Keratinocyte (primary cell): ENCODE measurements around the gene KCNT2. TPM values are rescaled to one million over a fixed set of nuclear protein-coding genes. Genes with fewer than 3 reads are reported as not detected.

Source experiments
- DNase-seq: peaks from one replicate; pipeline ENCODE4 v3.0.0-alpha.2; 2011; ENCODE audit warnings: low read depth, missing footprints, low spot score
- FAIRE-seq: peaks from 2 replicates; lab custom pipeline; 2011; peaks lifted over from hg19 to GRCh38; lab: Jason Lieb, UNC
- H2AFZ ChIP-seq: 2 replicates; pipeline ENCODE4 v1.6.0; 2012; ENCODE audit warnings: low read length, control low read depth, inconsistent platforms; ENCODE audit not compliant: control insufficient read depth
- H3K27ac ChIP-seq: 2 replicates; pipeline ENCODE4 v1.5.1; 2011; ENCODE audit warnings: low read length; ENCODE audit not compliant: control insufficient read depth, insufficient read depth
- H3K27me3 ChIP-seq: 3 replicates; pipeline ENCODE4 v1.6.0; 2011; ENCODE audit warnings: low read length; ENCODE audit not compliant: control insufficient read depth, insufficient read depth; ENCODE audit errors: extremely low read depth
- H3K36me3 ChIP-seq, 2 experiments: 2 replicates in 1 of 2; 3 replicates in 1 of 2; pipeline ENCODE4 v1.5.1; 2011; ENCODE audit warnings: low read length in 2 of 2, mild to moderate bottlenecking in 1 of 2; ENCODE audit not compliant: control insufficient read depth in 2 of 2, insufficient read depth in 2 of 2; ENCODE audit errors: extremely low read depth in 1 of 2
- H3K4me1 ChIP-seq: 3 replicates; pipeline ENCODE4 v1.5.1; 2011; ENCODE audit warnings: low read length; ENCODE audit not compliant: control insufficient read depth, insufficient read depth; ENCODE audit errors: extremely low read depth
- H3K4me2 ChIP-seq: 3 replicates; pipeline ENCODE4 v1.6.0; 2011; ENCODE audit warnings: low read depth, low read length; ENCODE audit not compliant: control insufficient read depth, insufficient read depth; ENCODE audit errors: extremely low read depth
- H3K4me3 ChIP-seq, 3 experiments: fragments of 200-600 bp in 1 of 3; sonication (generic) in 1 of 3; 2 replicates in 2 of 3; 3 replicates in 1 of 3; pipeline ENCODE4 v1.5.1; 2011 to 2016; ENCODE audit warnings: low read length in 3 of 3, mild to moderate bottlenecking in 3 of 3, control low read depth in 2 of 3, inconsistent platforms in 1 of 3, low read depth in 1 of 3, mixed read lengths in 1 of 3, mixed run types in 1 of 3, moderate library complexity in 1 of 3; ENCODE audit not compliant: control insufficient read depth in 2 of 3, insufficient read depth in 2 of 3; ENCODE audit errors: extremely low read depth in 1 of 3
- H3K79me2 ChIP-seq: 2 replicates; pipeline ENCODE4 v1.6.0; 2012; ENCODE audit warnings: low read length; ENCODE audit not compliant: control insufficient read depth, insufficient read depth
- H3K9ac ChIP-seq: 3 replicates; pipeline ENCODE4 v1.6.0; 2011; ENCODE audit warnings: low read length; ENCODE audit not compliant: control insufficient read depth, insufficient read depth; ENCODE audit errors: extremely low read depth
- H3K9me1 ChIP-seq: 3 replicates; pipeline ENCODE4 v1.6.0; 2011; ENCODE audit warnings: low read length; ENCODE audit not compliant: control insufficient read depth, insufficient read depth; ENCODE audit errors: extremely low read depth
- H3K9me3 ChIP-seq: 2 replicates; pipeline ENCODE4 v1.5.1; 2012; ENCODE audit warnings: low read depth, low read length; ENCODE audit not compliant: control insufficient read depth
- H4K20me1 ChIP-seq: 3 replicates; pipeline ENCODE4 v1.6.0; 2011; ENCODE audit warnings: low read length; ENCODE audit not compliant: control insufficient read depth, insufficient read depth; ENCODE audit errors: extremely low read depth
- CTCF ChIP-seq, 3 experiments: IDR thresholded peaks in 1 of 3; conservative IDR thresholded peaks in 1 of 3; optimal IDR thresholded peaks in 1 of 3; 2 replicates in 2 of 3; 3 replicates in 1 of 3; pipeline versions ENCODE3 to v1.5.1; 2011; ENCODE audit warnings: low read length in 3 of 3, mild to moderate bottlenecking in 3 of 3, moderate library complexity in 2 of 3, control low read depth in 1 of 3, inconsistent platforms in 1 of 3; ENCODE audit not compliant: insufficient read depth in 2 of 3; ENCODE audit errors: extremely low read depth in 1 of 3
- EZH2 ChIP-seq: IDR thresholded peaks from one replicate; pipeline ENCODE4 v1.6.1; 2012; ENCODE audit warnings: inconsistent platforms, mild to moderate bottlenecking, low read length, moderate library complexity
- dilution Hi-C: fragments of 300-500 bp; cut with MboI; formaldehyde crosslinking; loops from one replicate; pipeline ENCODE4 v1.7.0; 2020; ENCODE audit warnings: low sequenced_read_pairs; ENCODE audit not compliant: extremely low pct_ligation_motif_present
- polyA plus RNA-seq, 5 experiments: library from polyadenylated mRNA; depleted of rRNA in 3 of 5; stranded (reverse) in 3 of 5; stranded (forward) in 1 of 5; unstranded in 1 of 5; fragments of >200 nt; gene quantifications; 1 replicate in 1 of 5; 2 replicates in 3 of 5; 3 replicates in 1 of 5; pipeline versions ENCODE4 v1.2.1 to v1.2.3, GENCODE V29; 2011 to 2012; ENCODE audit warnings: missing spikeins in 2 of 5, low read depth in 1 of 5, low replicate concordance in 1 of 5

KCNT2 gene
- polyA plus RNA-seq, 1 donor (not counting 4 experiments of a cell fraction or from before 2014, with no cell fraction given), result not detected

- peak overlapping the region in 2 of 3 experiments; percentile 4 to 29 for H3K4me3 ChIP-seq
- no peak for TF ChIP-seq EZH2
- no peak for TF ChIP-seq CTCF (optimal IDR thresholded peaks at IDR 0.05 in 1 of 3, IDR thresholded peaks at IDR 0.05 in 1 of 3, conservative IDR thresholded peaks at IDR 0.05 in 1 of 3; ENCODE audit: extremely low read depth in 1 of 3, insufficient read depth in 2 of 3, low read length in 3 of 3)
- H3K9me1 ChIP-seq, result no peaks in the 10 kb centered on the region
- DNase-seq (no peak), FAIRE-seq (no peak)
- H3K4me2 ChIP-seq, result peak overlapping the region; percentile 3
- H3K36me3 ChIP-seq, result no peaks in the 10 kb centered on the region
- peaks cover 21% of the 10 kb centered on the region for H3K27me3 ChIP-seq
- H3K79me2 ChIP-seq, result no peaks in the 10 kb centered on the region
- peak overlapping the region; percentile 4 for H2AFZ ChIP-seq
- no peaks in the 10 kb centered on the region for H4K20me1 ChIP-seq
- dilution Hi-C loops, result no loop called here
- H3K4me1 ChIP-seq, result no peaks in the 10 kb centered on the region
- H3K27ac ChIP-seq, result no peak overlapping the region
- no peak overlapping the region for H3K9ac ChIP-seq
- H3K9me3 ChIP-seq, result no peaks in the 10 kb centered on the region
Observed at GRCh38 chr1:196607981-196608380, 259 bp downstream of the KCNT2 start.

- FAIRE-seq (no peak), DNase-seq (no peak)
- Histone ChIP-seq H3K4me3 (no peak overlapping the region), H3K27me3 (peaks cover 11% of the 10 kb centered on the region), H3K9me1 (no peaks in the 10 kb centered on the region), H3K9ac (no peak overlapping the region), H3K27ac (no peak overlapping the region), H3K36me3 (no peaks in the 10 kb centered on the region), H4K20me1 (no peaks in the 10 kb centered on the region), H2AFZ (no peak overlapping the region), H3K9me3 (no peaks in the 10 kb centered on the region), H3K4me1 (no peaks in the 10 kb centered on the region), H3K79me2 (no peaks in the 10 kb centered on the region), H3K4me2 (no peak overlapping the region)
- dilution Hi-C loops, result no loop called here
- TF ChIP-seq CTCF (optimal IDR thresholded peaks at IDR 0.05 in 1 of 3, IDR thresholded peaks at IDR 0.05 in 1 of 3, conservative IDR thresholded peaks at IDR 0.05 in 1 of 3; ENCODE audit: extremely low read depth in 1 of 3, insufficient read depth in 2 of 3, low read length in 3 of 3) (no peak), EZH2 (no peak)
Observed at GRCh38 chr1:196603651-196604050, 4.6 kb downstream of the KCNT2 start.
